HG03097 (cell line): ENCODE measurements around the gene PLD1.
A peak's percentile ranks its signal among the peaks of the same experiment; 100 is the strongest.
"Not testable (repeated sequence)": the region's sequence is repeated elsewhere in the genome, so short reads cannot be mapped to it uniquely, and the experiment has no call there.

Experiments
- ATAC-seq: cut with Tn5 transposase; IDR thresholded peaks from one replicate; pipeline ENCODE4 v1.9.1; 2021; ENCODE audit not compliant: unreplicated experiment, low FRiP score

PLD1 gene, protein sequence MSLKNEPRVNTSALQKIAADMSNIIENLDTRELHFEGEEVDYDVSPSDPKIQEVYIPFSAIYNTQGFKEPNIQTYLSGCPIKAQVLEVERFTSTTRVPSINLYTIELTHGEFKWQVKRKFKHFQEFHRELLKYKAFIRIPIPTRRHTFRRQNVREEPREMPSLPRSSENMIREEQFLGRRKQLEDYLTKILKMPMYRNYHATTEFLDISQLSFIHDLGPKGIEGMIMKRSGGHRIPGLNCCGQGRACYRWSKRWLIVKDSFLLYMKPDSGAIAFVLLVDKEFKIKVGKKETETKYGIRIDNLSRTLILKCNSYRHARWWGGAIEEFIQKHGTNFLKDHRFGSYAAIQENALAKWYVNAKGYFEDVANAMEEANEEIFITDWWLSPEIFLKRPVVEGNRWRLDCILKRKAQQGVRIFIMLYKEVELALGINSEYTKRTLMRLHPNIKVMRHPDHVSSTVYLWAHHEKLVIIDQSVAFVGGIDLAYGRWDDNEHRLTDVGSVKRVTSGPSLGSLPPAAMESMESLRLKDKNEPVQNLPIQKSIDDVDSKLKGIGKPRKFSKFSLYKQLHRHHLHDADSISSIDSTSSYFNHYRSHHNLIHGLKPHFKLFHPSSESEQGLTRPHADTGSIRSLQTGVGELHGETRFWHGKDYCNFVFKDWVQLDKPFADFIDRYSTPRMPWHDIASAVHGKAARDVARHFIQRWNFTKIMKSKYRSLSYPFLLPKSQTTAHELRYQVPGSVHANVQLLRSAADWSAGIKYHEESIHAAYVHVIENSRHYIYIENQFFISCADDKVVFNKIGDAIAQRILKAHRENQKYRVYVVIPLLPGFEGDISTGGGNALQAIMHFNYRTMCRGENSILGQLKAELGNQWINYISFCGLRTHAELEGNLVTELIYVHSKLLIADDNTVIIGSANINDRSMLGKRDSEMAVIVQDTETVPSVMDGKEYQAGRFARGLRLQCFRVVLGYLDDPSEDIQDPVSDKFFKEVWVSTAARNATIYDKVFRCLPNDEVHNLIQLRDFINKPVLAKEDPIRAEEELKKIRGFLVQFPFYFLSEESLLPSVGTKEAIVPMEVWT

DNA sequence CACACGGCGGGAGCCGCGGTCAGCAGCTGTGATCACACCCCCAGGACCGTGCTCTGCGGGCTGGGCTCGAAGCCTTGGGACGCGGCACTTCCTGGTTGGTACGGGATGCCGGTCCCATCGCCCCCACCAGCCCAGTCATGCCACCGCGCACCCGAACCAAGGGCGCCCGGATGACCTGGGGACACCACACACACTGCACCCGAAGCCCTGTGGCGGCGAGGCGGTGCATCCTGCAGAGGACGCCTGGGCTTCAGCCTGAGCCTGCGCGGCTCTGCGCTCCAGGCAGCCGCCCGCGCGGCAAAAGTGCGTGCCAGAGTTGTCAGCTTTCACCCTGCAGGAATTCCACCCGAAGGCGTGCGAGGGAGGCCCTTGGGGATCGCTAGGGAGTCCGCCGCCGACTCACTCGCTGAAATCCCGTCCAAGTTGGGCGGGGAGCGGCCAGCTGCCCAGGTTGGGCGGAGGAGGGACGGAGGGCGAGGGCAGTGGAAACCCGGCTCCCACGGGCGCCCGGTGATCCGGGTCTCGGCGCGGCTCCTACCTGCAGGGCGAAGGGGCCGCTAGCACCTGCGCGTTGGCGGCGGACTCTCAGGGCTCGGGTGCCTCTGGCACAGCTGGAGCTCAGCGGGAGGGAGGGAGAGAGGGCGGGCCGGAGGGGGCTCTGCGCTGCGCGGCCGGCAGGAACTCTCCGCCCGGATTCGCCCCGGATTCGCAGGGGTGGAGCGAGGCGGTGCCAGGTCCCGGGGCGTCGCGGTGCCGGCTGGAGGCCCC, at the start of gene PLD1:
PLD1 (minus strand) TSS at position 623 of the 768 bp plus-strand sequence. CDS start 72,432 bp downstream, outside the sequence.
- peak; percentile 56 for ATAC-seq

DNA sequence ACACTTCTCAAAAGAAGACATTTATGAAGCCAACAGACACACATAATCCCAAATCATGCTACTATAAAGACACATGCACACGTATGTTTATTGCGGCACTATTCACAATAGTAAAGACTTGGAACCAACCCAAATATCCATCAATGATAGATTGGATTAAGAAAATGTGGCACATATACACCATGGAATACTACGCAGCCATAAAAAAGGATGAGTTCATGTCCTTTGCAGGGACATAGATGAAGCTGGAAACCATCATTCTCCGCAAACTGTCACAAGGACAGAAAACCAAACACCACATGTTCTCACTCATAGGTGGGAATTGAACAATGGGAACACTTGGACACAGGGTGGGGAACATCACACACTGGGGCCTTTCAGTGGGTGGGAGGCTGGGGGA, 48.5 kb upstream of the PLD1 start:
- not testable (repeated sequence) for ATAC-seq

GRCh38 chr3:171854649-171855305, 44.5 kb upstream of the PLD1 start:
- ATAC-seq = no peak

GRCh38 chr3:171851660-171852058, 41.4 kb upstream of the PLD1 start:
- no peak for ATAC-seq

- no peak for ATAC-seq
Observed at GRCh38 chr3:171850960-171851659, 40.8 kb upstream of the PLD1 start.

GRCh38 chr3:171850320-171850959, 40.2 kb upstream of the PLD1 start:
- no peak for ATAC-seq

GRCh38 chr3:171849617-171850319, 39.5 kb upstream of the PLD1 start:
- ATAC-seq = no peak

DNA sequence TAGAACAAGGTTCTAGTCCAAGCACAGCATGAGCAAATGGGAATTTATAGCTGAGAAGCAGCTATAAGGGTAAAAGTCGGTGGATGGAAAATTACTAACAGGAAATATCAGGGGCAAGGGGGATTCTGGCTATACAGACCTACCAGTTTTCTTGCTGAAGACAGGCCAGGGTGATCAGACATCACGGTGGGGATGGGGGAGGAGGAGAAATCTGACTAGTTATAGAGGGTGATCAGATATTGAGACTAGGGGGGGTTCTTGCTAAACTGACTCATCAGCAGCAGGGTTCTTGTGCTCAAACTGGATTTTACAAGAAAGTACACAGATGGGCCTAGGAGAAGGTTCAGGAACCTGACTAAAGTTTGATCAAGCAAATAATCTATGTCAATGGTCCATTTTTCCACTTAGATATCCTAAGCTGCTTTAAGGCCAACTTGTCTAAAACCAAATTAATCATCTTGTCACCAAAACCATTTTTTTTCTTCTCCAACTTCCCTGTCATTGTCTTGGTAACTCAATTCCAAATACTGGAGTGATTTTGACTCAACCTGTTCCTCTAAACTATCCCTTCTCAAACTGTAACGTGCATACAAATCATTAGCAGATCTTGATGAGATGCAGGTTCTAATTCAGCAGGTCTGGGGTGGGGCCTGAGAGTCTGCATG, 37.4 kb upstream of the PLD1 start:
- ATAC-seq = no peak

DNA sequence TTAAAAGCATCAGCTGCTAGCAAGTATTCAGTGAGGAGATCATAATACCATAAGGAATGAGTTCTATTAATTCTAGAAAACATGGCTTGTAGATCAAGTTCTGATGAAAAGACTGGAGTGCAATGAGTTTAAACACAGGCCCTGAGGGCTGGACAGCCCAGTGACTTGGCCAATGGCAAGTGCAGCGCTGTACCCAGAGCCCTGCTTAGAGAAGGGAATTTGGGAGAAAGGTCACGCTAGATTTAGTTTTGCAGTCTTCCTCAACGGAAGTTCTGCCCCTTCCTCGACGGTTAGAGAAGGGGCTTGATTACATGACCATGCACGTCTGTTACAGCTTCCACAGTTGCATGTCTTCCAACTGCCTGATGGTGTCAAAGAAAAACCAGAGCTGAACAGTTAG, 36.9 kb upstream of the PLD1 start:
- no peak for ATAC-seq

GRCh38 chr3:171846597-171846996, 36.3 kb upstream of the PLD1 start:
- peak; percentile 90 for ATAC-seq

DNA sequence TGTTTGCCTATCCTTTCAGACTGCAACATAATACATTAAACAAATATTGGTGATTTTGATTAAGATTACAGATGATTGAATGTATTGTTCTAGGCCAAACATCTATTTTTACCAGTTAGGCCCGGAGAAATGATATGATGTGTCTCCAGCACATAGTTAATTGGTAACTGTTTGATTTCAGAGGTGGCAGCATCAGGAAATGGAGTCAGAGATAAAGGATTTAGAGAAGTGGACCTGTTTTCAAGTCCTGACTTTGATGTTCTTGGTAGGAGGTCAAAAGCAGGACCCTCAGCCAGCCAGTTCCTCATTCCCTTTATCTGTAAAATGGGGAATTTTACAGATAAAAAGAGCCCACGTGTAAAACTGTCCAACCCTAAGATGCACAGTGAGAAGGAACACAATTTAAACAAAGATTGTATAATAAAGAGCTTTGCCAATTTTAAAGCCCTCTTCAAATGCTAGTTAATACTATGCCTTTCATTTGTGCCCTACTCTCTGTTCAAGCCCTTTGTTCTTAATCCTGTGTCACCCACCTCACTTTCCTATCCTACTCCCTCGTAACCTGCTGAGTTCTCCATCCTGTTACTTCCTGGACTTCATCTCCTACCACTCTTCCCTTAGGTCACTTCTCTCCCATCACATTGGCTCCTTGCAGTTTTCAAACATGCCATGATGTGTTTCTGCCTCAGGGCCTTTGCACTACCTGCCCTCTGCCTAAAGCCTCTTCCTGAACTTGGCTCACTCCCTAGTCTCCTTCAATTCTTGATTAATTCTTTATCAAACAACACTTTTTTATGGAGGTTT, 35.4 kb upstream of the PLD1 start:
- ATAC-seq = no peak

DNA sequence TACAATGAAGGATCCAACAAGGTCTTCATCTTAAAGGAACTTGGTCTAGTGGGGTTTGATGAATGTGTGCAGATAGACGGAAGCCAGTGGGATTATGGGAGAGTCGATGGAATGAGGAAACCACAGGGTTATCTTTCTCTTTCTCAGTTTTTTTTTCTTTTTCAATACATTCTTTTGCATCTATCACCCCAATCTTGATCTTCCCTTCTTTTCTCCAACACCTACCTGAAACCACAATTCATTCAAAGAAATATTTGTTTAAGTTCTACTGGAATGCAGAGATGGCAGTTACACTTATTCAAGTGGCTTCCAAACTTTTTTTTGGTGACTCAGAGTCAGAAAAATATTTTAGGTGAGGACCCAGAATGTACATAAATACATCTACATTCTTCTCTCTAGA, 34.6 kb upstream of the PLD1 start:
- no peak for ATAC-seq

- ATAC-seq = no peak
Observed at GRCh38 chr3:171842864-171843518, 32.7 kb upstream of the PLD1 start, which contains the start of gene TMEM212. TMEM212 (plus strand) TSS chr3:171843349; CDS start chr3:171843384, 35 bp downstream.

DNA sequence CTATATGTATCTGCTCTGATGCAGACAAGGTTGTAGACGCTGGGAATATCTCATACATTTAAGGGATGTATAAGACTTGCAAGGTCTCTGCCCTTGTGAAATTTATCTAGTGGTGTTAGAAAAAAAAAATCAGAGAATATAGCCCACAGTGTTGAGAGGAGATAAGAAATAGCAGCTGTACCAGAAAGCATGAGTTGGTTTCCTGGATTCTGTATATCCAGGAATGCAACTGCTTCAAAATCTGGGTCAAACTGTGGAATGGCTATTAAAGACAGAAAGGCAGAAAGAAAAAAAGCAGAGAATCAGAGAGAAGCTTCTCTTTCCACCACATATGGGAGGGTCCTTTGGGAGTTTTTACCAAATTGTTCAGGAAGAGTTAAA, 31.3 kb upstream of the PLD1 start:
- ATAC-seq = no peak

DNA sequence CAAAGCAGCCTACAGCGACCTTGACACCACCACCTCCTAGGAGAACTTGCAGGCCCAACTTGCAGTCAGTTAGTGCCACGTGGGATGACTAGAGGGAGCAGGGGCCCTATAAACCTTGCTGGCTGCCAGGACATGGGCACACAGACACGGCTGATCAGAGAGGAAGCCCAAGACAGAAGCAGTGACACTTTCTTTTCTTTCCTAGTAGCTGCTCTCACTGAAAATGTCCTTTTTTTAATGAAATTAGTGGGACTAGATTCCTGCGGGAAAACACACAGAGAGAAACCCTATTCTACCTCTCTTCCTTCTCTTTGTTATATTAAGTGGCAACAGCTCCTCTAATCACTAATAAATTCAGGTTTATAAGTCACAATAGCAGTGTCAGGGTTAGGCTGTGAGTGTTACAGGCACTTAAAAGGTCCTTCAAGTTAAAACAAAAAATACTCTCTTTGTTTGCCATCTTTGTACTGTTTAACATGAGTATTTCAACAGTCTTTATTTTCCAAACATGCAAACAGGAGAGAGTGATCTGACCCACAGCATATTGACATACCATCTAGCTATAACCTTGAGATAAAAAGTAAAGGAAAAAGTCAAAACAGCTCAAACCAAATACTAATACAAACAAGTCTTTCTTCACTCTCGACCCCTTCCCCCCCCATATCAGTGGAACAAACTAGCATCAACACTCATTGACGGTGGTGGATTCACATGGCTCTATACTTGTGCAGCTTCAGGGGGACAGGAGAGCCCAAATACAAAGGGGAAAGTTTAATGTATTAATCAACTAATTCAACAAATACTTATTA, 30.7 kb upstream of the PLD1 start:
- ATAC-seq = no peak

DNA sequence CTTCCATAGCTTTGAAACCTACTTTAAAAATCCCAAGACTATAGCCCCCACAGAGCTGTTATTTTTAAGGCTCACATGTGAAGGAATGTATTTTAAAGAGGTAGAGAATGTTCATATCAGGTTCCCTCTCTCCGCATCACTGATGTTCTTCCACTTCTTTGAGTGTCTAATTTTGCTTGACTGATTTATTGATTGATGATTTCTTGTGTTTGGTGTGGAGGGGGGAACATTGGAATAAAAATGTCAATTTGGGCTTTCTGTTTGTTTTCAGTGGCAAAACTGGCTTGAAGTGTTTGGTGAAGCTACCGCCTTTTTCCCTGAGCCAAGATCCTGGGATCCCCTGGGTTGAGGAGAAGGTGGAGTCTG, 30.1 kb upstream of the PLD1 start:
- no peak for ATAC-seq
